K562 (cell line): ENCODE results near the gene SETD5. TPM values are rescaled to one million over a fixed set of nuclear protein-coding genes. Genes with fewer than 3 reads are reported as not detected.

ENCODE experiments used
- HMGXB4 ChIP-seq: sonication (generic); formaldehyde crosslinking; IDR thresholded peaks from 2 replicates; pipeline ENCODE4 v1.8.1; 2023; ENCODE audit warnings: mild to moderate bottlenecking, missing genetic modification reagents
- IFI16 ChIP-seq: fragments of 250-450 bp; sonication (Bioruptor Pico); IDR thresholded peaks from 2 replicates; pipeline ENCODE4 v2.1.2; 2022; ENCODE audit warnings: mild to moderate bottlenecking, inconsistent platforms
- RNF2 ChIP-seq: sonication (generic); IDR thresholded peaks from 2 replicates; pipeline ENCODE4 v1.6.1; 2016
- STAT6 ChIP-seq: sonication (generic); formaldehyde crosslinking; IDR thresholded peaks from 2 replicates; pipeline ENCODE4 v1.8.1; 2023; ENCODE audit warnings: mild to moderate bottlenecking, missing genetic modification reagents
- ZNF407 ChIP-seq: fragments of 450-650 bp; IDR thresholded peaks from 2 replicates; pipeline ENCODE4 v1.6.1; 2016; ENCODE audit warnings: low read depth
- ZNF511 ChIP-seq: sonication (generic); formaldehyde crosslinking; IDR thresholded peaks from 2 replicates; pipeline ENCODE4 v1.8.0; 2022; ENCODE audit warnings: mild to moderate bottlenecking, missing genetic modification reagents
- ZNF518B ChIP-seq: fragments of 250-450 bp; sonication (Bioruptor Pico); IDR thresholded peaks from 2 replicates; pipeline ENCODE4 v1.5.0; 2021; ENCODE audit warnings: mild to moderate bottlenecking, moderate library complexity
- ZNF561 ChIP-seq: fragments of 450-650 bp; formaldehyde crosslinking; conservative IDR thresholded peaks from 2 replicates; pipeline ENCODE4 v1.4.0; 2020; ENCODE audit warnings: mild to moderate bottlenecking, moderate library complexity
- ZNF668 ChIP-seq: fragments of 250-450 bp; sonication (Bioruptor Pico); IDR thresholded peaks from 2 replicates; pipeline ENCODE4 v1.8.0; 2022; ENCODE audit warnings: mild to moderate bottlenecking, inconsistent platforms
- polyA plus RNA-seq, 8 experiments: library from polyadenylated mRNA; depleted of rRNA in 4 of 8; stranded (reverse) in 5 of 8; unstranded in 3 of 8; fragments of >200 nt; fragmentation: Nextera tagmentation in 2 of 8; fragmentation: Illumina TruSeq in 1 of 8; extraction: Ambion mirVana in 2 of 8; extraction: Trizol in 1 of 8; gene quantifications; 2 replicates each; pipeline versions ENCODE4 v1.2.1 to v1.2.3, GENCODE V29; 2011 to 2014; ENCODE audit warnings: inconsistent platforms in 1 of 8, missing spikeins in 1 of 8
- total RNA-seq, 7 experiments: library from RNA; depleted of rRNA in 6 of 7; stranded (reverse); fragments of >200 nt in 6 of 7; fragmentation: Illumina TruSeq in 2 of 7; extraction: Trizol in 2 of 7; gene quantifications; 2 replicates each; pipeline versions ENCODE4 v1.2.1 to v1.2.3, GENCODE V29; 2011 to 2021; ENCODE audit warnings: low replicate concordance in 1 of 7

SETD5 gene
- total and polyA plus RNA-seq, 9 of the 15 experiments (the other 6 are each of a cell fraction or from before 2014, with no cell fraction given) = 20.8 to 135 (median 87.2) TPM

- TF ChIP-seq STAT6 (CRISPR knock-in tag) (0 out of 2 replicates have a peak, but pooled peaks have one; percentile 77), HMGXB4 (CRISPR knock-in tag) (0 out of 2 replicates have a peak, but pooled peaks have one; percentile 54), ZNF561 (CRISPR knock-in tag) (no peak), ZNF511 (CRISPR knock-in tag) (peak; percentile 82), RNF2 (peak; percentile 4; the same call in 1 of the 2 replicates), ZNF668 (no peak), ZNF407 (no peak), ZNF518B (CRISPR knock-in tag) (no peak), IFI16 (CRISPR knock-in tag) (0 out of 2 replicates have a peak, but pooled peaks have one; percentile 49)
Observed at GRCh38 chr3:9397906-9398699, 688 bp downstream of the SETD5 start (continued).
